ENCODE results near the gene KLK7. TPM values are rescaled to one million over a fixed set of nuclear protein-coding genes. Genes with fewer than 3 reads are reported as not detected.

The KLK7 gene
- total RNA-seq, 1 donor from 2014 or later: not detected

DNA sequence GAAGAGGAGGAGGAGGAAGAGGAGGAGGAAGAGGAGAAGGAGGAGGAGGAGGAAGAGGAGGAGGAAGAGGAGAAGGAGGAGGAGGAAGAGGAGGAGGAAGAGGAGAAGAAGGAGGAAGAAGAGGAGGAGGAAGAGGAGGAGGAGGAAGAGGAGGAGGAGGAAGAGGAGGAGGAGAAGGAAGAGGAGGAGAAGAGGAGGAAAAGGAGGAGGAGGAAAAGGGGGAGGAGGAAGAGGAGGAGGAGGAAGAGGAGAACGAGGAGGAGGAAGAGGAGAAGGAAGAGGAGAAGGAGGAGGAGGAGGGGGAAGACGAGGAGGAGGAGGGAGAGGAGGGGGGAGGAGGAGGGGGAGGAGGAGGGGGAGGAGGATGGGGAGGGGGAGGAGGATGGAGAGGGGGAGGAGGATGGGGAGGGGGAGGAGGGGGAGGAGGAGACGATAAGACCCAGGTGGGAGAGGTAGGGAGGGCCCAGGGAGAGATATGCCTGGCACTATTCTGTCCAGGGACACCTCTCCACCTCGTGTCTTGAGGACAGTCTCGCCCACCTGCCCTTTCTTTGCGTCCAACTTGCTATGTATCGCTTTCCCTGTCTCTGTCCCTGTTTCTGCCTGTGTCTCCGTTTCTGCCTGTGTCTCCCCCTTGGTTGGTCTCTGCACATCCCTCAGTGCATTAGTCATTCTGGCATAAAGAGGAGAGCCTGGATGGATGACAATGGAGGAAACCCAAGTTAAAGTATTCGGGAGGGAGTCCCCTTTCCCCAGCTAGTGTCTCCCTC, 23.8 kb downstream of the KLK7 start:
- H3K36me3 ChIP-seq: no peaks in the 10 kb centered on the region
- H3K27me3 ChIP-seq (ENCODE audit: low read depth): peaks cover 82% of the 10 kb centered on the region
- TF ChIP-seq, protein P1, sequence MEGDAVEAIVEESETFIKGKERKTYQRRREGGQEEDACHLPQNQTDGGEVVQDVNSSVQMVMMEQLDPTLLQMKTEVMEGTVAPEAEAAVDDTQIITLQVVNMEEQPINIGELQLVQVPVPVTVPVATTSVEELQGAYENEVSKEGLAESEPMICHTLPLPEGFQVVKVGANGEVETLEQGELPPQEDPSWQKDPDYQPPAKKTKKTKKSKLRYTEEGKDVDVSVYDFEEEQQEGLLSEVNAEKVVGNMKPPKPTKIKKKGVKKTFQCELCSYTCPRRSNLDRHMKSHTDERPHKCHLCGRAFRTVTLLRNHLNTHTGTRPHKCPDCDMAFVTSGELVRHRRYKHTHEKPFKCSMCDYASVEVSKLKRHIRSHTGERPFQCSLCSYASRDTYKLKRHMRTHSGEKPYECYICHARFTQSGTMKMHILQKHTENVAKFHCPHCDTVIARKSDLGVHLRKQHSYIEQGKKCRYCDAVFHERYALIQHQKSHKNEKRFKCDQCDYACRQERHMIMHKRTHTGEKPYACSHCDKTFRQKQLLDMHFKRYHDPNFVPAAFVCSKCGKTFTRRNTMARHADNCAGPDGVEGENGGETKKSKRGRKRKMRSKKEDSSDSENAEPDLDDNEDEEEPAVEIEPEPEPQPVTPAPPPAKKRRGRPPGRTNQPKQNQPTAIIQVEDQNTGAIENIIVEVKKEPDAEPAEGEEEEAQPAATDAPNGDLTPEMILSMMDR (IDR thresholded peaks at IDR 0.05; ENCODE audit: borderline replicate concordance): no peak
- no peak overlapping the region for H3K4me3 ChIP-seq
- no peak for DNase-seq
- no peak overlapping the region for H3K27ac ChIP-seq (replicated peaks)
- intact Hi-C loops (cut with micrococcal nuclease): no loop called here
- H3K9me3 ChIP-seq (replicated peaks): no peaks in the 10 kb centered on the region
- H3K4me1 ChIP-seq: no peaks in the 10 kb centered on the region

DNA sequence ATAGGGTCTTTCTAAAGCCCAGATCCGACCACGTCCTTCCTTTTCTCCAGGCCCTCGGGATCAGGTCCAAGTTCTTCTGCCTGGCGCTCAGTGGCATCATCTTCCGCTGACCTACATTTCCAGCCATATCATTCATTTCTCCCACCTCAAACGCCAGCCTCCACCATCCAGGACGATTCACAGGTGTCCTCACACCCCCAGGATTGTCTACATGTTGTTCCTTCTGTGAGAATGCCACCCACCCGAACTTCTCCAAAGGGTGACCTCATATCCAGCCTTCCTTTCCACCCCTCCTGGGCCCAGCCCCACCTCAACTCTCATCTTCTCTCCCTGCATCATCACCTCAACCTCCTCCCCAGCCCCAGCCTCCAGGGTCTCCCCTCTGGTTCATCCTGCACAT, 26.1 kb downstream of the KLK7 start:
- DNase-seq: no peak
- peaks cover 81% of the 10 kb centered on the region for H3K27me3 ChIP-seq (ENCODE audit: low read depth)
- H3K36me3 ChIP-seq: no peaks in the 10 kb centered on the region
- no peak overlapping the region for H3K4me3 ChIP-seq
- no peaks in the 10 kb centered on the region for H3K9me3 ChIP-seq (replicated peaks)
- H3K4me1 ChIP-seq: no peaks in the 10 kb centered on the region
- TF ChIP-seq, protein P1 (IDR thresholded peaks at IDR 0.05; ENCODE audit: borderline replicate concordance): no peak
- no peak overlapping the region for H3K27ac ChIP-seq (replicated peaks)
- intact Hi-C loops (cut with micrococcal nuclease): no loop called here

DNA sequence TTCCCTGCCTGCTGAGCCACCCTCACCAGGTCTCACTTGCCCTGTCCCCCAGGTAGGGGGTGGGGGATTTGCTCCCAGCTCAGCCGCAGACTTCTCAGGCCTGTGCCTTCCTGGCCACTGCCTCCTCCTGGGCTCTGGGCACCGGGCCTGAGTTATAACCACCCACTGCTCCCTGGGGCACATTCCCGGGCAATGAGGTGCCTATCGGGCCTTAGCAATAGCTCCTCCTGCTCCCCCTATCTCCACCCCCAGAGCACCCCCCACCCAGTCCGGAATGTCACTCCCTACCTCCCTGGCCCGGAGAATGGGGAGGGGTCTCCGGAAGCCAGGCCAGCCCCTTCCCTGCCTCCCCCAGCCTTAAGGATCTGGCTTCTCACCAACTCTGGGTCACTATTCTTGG, 30.8 kb downstream of the KLK7 start, which contains the start of gene KLK5:
TSS of gene KLK5 (minus strand) at position 129 of the 400 bp plus-strand sequence. CDS start 381 bp downstream, outside the sequence.
- intact Hi-C loops (cut with micrococcal nuclease): no loop called here
- no peak for DNase-seq
- TF ChIP-seq, protein P1 (IDR thresholded peaks at IDR 0.05; ENCODE audit: borderline replicate concordance): no peak
- Histone ChIP-seq H3K27me3 (ENCODE audit: low read depth) (peaks cover 88% of the 10 kb centered on the region), H3K4me1 (no peaks in the 10 kb centered on the region), H3K9me3 (replicated peaks) (no peaks in the 10 kb centered on the region), H3K36me3 (no peaks in the 10 kb centered on the region), H3K27ac (replicated peaks) (no peak within 1 kb of the TSS), H3K4me3 (no peak within 1 kb of the TSS)

DNA sequence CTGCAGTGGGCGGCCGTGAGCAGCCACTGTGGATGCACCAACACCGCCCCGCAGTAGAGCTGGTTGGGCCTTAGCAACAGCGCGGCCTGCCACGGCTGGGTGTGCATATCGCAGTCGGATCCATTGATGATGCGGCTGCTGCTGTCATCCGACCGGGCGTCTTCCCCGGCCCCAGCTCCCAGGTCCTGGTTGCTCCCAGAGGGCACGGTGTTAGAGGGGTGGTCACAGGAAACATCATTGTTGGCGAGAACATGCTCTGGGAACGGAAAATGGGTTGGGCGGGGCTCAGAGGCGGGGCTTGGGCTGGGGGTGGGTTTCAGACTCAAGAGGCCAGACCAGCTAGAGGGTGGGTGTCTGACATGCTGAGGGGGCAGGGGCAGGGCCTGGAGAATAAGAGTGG, 33.9 kb downstream of the KLK7 start:
- DNase-seq: no peak
- Histone ChIP-seq H3K4me3 (no peak overlapping the region), H3K27me3 (ENCODE audit: low read depth) (peaks cover 78% of the 10 kb centered on the region), H3K9me3 (replicated peaks) (no peaks in the 10 kb centered on the region), H3K27ac (replicated peaks) (no peak overlapping the region), H3K36me3 (no peaks in the 10 kb centered on the region), H3K4me1 (no peaks in the 10 kb centered on the region)
- TF ChIP-seq, protein P1 (IDR thresholded peaks at IDR 0.05; ENCODE audit: borderline replicate concordance): no peak
- intact Hi-C loops (cut with micrococcal nuclease): no loop called here

DNA sequence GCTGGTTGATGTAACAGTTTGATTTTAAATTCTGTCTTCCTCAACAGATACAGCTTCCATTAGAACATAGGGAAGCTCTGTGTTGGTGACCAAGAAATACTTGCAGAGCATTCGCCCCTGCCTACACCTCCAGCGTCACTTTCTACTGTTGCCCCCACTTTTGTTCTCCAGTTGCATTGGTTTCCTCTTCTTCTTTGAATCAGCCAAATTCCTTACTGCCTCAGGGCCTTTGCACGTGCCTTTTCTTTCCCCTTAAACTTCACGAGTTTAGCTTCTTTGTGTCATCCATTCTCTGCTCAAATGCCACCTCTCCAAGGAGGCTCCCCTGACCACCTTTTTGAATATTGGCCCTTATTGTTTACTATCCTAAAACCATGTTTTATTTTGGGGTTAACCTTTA, 36.6 kb downstream of the KLK7 start:
- H3K36me3 ChIP-seq: no peaks in the 10 kb centered on the region
- H3K9me3 ChIP-seq (replicated peaks): peaks cover 2% of the 10 kb centered on the region
- H3K4me3 ChIP-seq: no peak overlapping the region
- no peak overlapping the region for H3K27ac ChIP-seq (replicated peaks)
- TF ChIP-seq, protein P1 (IDR thresholded peaks at IDR 0.05; ENCODE audit: borderline replicate concordance): no peak
- intact Hi-C loops (cut with micrococcal nuclease): no loop called here
- no peak for DNase-seq
- peaks cover 72% of the 10 kb centered on the region for H3K27me3 ChIP-seq (ENCODE audit: low read depth)
- H3K4me1 ChIP-seq: no peaks in the 10 kb centered on the region

Data from left ventricle myocardium inferior (tissue), 1 donor.